ENCODE results near the gene COPZ2. TPM values are rescaled to one million over a fixed set of nuclear protein-coding genes. Genes with fewer than 3 reads are reported as not detected.
"Not testable (repeated sequence)": the region's sequence is repeated elsewhere in the genome, so short reads cannot be mapped to it uniquely, and the experiment has no call there.

COPZ2 gene
- total and polyA plus RNA-seq, 2 donors = 5.5 to 16.3 TPM

- DNase-seq (ENCODE audit: low read depth in 6 of 9, low spot score in 9 of 9) = no peak
- WGBS = 33% methylated on average over 1 of the region's 1 CpG
- no peak overlapping the region for H3K27ac ChIP-seq (ENCODE audit: low read depth in 1 of 2, low read length in 1 of 2)
- H3K9me3 ChIP-seq (ENCODE audit: control insufficient read depth in 2 of 2, insufficient read depth in 1 of 2, low read length in 1 of 2) = no peaks in the 10 kb centered on the region
- peaks cover 0 to 5% of the 10 kb centered on the region in 2 donors for H3K36me3 ChIP-seq (ENCODE audit: control insufficient read depth in 2 of 2, insufficient read depth in 2 of 2, low read length in 1 of 2)
- peaks cover 0 to 20% of the 10 kb centered on the region in 2 donors for H3K4me1 ChIP-seq (ENCODE audit: control insufficient read depth in 2 of 2, insufficient read depth in 2 of 2, low read length in 2 of 2)
- H3K4me3 ChIP-seq (ENCODE audit: low read length in 2 of 2) = no peak overlapping the region
- no peaks in the 10 kb centered on the region for H3K27me3 ChIP-seq (ENCODE audit: control insufficient read depth in 2 of 2, insufficient read depth in 1 of 2, low read length in 1 of 2)
These were observed 47.9 kb downstream of the COPZ2 start for GRCh38 chr17:47989700-47990099.

- no peak for DNase-seq (ENCODE audit: low read depth in 6 of 9, low spot score in 9 of 9)
- H3K9me3 ChIP-seq (ENCODE audit: control insufficient read depth in 2 of 2, insufficient read depth in 1 of 2, low read length in 1 of 2) = no peaks in the 10 kb centered on the region
These were observed 48.4 kb downstream of the COPZ2 start for GRCh38 chr17:47989159-47989558.

GRCh38 chr17:47988445-47988844, 49.2 kb downstream of the COPZ2 start:
- H3K4me3 ChIP-seq (ENCODE audit: low read length in 2 of 2); H3K9me3 ChIP-seq (ENCODE audit: control insufficient read depth in 2 of 2, insufficient read depth in 1 of 2, low read length in 1 of 2); DNase-seq (ENCODE audit: low read depth in 6 of 9, low spot score in 9 of 9); H3K27ac ChIP-seq (ENCODE audit: low read depth in 1 of 2, low read length in 1 of 2); H3K27me3 ChIP-seq (ENCODE audit: control insufficient read depth in 2 of 2, insufficient read depth in 1 of 2, low read length in 1 of 2): not testable (repeated sequence)
- H3K4me1 ChIP-seq (ENCODE audit: control insufficient read depth in 2 of 2, insufficient read depth in 2 of 2, low read length in 2 of 2) = peaks cover 0 to 20% of the 10 kb centered on the region in 2 donors
- peaks cover 9 to 17% of the 10 kb centered on the region in 2 donors for H3K36me3 ChIP-seq (ENCODE audit: control insufficient read depth in 2 of 2, insufficient read depth in 2 of 2, low read length in 1 of 2)
- WGBS = 100% methylated on average over 1 of the region's 1 CpG

More at GRCh38 chr17:47989159-47989558, 48.4 kb downstream of the COPZ2 start:
- Histone ChIP-seq H3K36me3 (ENCODE audit: control insufficient read depth in 2 of 2, insufficient read depth in 2 of 2, low read length in 1 of 2) (peaks cover 2 to 10% of the 10 kb centered on the region in 2 donors), H3K27ac (ENCODE audit: low read depth in 1 of 2, low read length in 1 of 2) (no peak overlapping the region), H3K4me1 (ENCODE audit: control insufficient read depth in 2 of 2, insufficient read depth in 2 of 2, low read length in 2 of 2) (peaks cover 0 to 20% of the 10 kb centered on the region in 2 donors), H3K27me3 (ENCODE audit: control insufficient read depth in 2 of 2, insufficient read depth in 1 of 2, low read length in 1 of 2) (no peaks in the 10 kb centered on the region), H3K4me3 (ENCODE audit: low read length in 2 of 2) (no peak overlapping the region)
- WGBS = 92% methylated on average over 10 of the region's 10 CpGs

GRCh38 chr17:47987240-47987835, 50.3 kb downstream of the COPZ2 start:
- WGBS = 82% methylated on average over 17 of the region's 17 CpGs
- no peak overlapping the region for H3K27ac ChIP-seq (ENCODE audit: low read depth in 1 of 2, low read length in 1 of 2)
- no peak for DNase-seq (ENCODE audit: low read depth in 6 of 9, low spot score in 9 of 9)

GRCh38 chr17:47986520-47986919, 51.1 kb downstream of the COPZ2 start:
- no peaks in the 10 kb centered on the region for H3K9me3 ChIP-seq (ENCODE audit: control insufficient read depth in 2 of 2, insufficient read depth in 1 of 2, low read length in 1 of 2)
- no peak overlapping the region for H3K4me3 ChIP-seq (ENCODE audit: low read length in 2 of 2)
- peaks cover 0 to 25% of the 10 kb centered on the region in 2 donors for H3K4me1 ChIP-seq (ENCODE audit: control insufficient read depth in 2 of 2, insufficient read depth in 2 of 2, low read length in 2 of 2)
- WGBS = 95% methylated on average over 5 of the region's 5 CpGs
- no peaks in the 10 kb centered on the region for H3K27me3 ChIP-seq (ENCODE audit: control insufficient read depth in 2 of 2, insufficient read depth in 1 of 2, low read length in 1 of 2)
- no peak overlapping the region for H3K27ac ChIP-seq (ENCODE audit: low read depth in 1 of 2, low read length in 1 of 2)
- peaks cover 28 to 34% of the 10 kb centered on the region in 2 donors for H3K36me3 ChIP-seq (ENCODE audit: control insufficient read depth in 2 of 2, insufficient read depth in 2 of 2, low read length in 1 of 2)
- no peak for DNase-seq (ENCODE audit: low read depth in 6 of 9, low spot score in 9 of 9)

More at GRCh38 chr17:47987240-47987835, 50.3 kb downstream of the COPZ2 start:
- H3K9me3 ChIP-seq (ENCODE audit: control insufficient read depth in 2 of 2, insufficient read depth in 1 of 2, low read length in 1 of 2) = no peaks in the 10 kb centered on the region
- no peaks in the 10 kb centered on the region for H3K27me3 ChIP-seq (ENCODE audit: control insufficient read depth in 2 of 2, insufficient read depth in 1 of 2, low read length in 1 of 2)
- no peak overlapping the region for H3K4me3 ChIP-seq (ENCODE audit: low read length in 2 of 2)
- peaks cover 0 to 20% of the 10 kb centered on the region in 2 donors for H3K4me1 ChIP-seq (ENCODE audit: control insufficient read depth in 2 of 2, insufficient read depth in 2 of 2, low read length in 2 of 2)
- peaks cover 20 to 28% of the 10 kb centered on the region in 2 donors for H3K36me3 ChIP-seq (ENCODE audit: control insufficient read depth in 2 of 2, insufficient read depth in 2 of 2, low read length in 1 of 2)

GRCh38 chr17:47983492-47984223, 53.9 kb downstream of the COPZ2 start:
- Histone ChIP-seq H3K4me3 (ENCODE audit: low read length in 2 of 2) (no peak overlapping the region), H3K36me3 (ENCODE audit: control insufficient read depth in 2 of 2, insufficient read depth in 2 of 2, low read length in 1 of 2) (peaks cover 56 to 57% of the 10 kb centered on the region in 2 donors), H3K27ac (ENCODE audit: low read depth in 1 of 2, low read length in 1 of 2) (no peak overlapping the region), H3K4me1 (ENCODE audit: control insufficient read depth in 2 of 2, insufficient read depth in 2 of 2, low read length in 2 of 2) (peaks cover 0 to 16% of the 10 kb centered on the region in 2 donors), H3K9me3 (ENCODE audit: control insufficient read depth in 2 of 2, insufficient read depth in 1 of 2, low read length in 1 of 2) (no peaks in the 10 kb centered on the region), H3K27me3 (ENCODE audit: control insufficient read depth in 2 of 2, insufficient read depth in 1 of 2, low read length in 1 of 2) (no peaks in the 10 kb centered on the region)
- WGBS = 91% methylated on average over 11 of the region's 11 CpGs
- no peak for DNase-seq (ENCODE audit: low read depth in 6 of 9, low spot score in 9 of 9)

- peaks cover 61 to 63% of the 10 kb centered on the region in 2 donors for H3K36me3 ChIP-seq (ENCODE audit: control insufficient read depth in 2 of 2, insufficient read depth in 2 of 2, low read length in 1 of 2)
- no peaks in the 10 kb centered on the region for H3K27me3 ChIP-seq (ENCODE audit: control insufficient read depth in 2 of 2, insufficient read depth in 1 of 2, low read length in 1 of 2)
- whole genome bisulfite sequencing = 68% methylated on average over 9 of the region's 9 CpGs
- H3K27ac ChIP-seq (ENCODE audit: low read depth in 1 of 2, low read length in 1 of 2) = no peak overlapping the region
- DNase-seq (ENCODE audit: low read depth in 6 of 9, low spot score in 9 of 9) = no peak
- peaks cover 0 to 21% of the 10 kb centered on the region in 2 donors for H3K4me1 ChIP-seq (ENCODE audit: control insufficient read depth in 2 of 2, insufficient read depth in 2 of 2, low read length in 2 of 2)
- H3K9me3 ChIP-seq (ENCODE audit: control insufficient read depth in 2 of 2, insufficient read depth in 1 of 2, low read length in 1 of 2) = no peaks in the 10 kb centered on the region
- no peak overlapping the region for H3K4me3 ChIP-seq (ENCODE audit: low read length in 2 of 2)
These were observed 54.8 kb downstream of the COPZ2 start for GRCh38 chr17:47982645-47983390.

GRCh38 chr17:47982091-47982617, 55.4 kb downstream of the COPZ2 start:
- H3K36me3 ChIP-seq (ENCODE audit: control insufficient read depth in 2 of 2, insufficient read depth in 2 of 2, low read length in 1 of 2) = peaks cover 67 to 69% of the 10 kb centered on the region in 2 donors
- no peak overlapping the region for H3K27ac ChIP-seq (ENCODE audit: low read depth in 1 of 2, low read length in 1 of 2)

More at GRCh38 chr17:47982091-47982617, 55.4 kb downstream of the COPZ2 start:
- no peak for DNase-seq (ENCODE audit: low read depth in 6 of 9, low spot score in 9 of 9)
- 89% methylated on average over 14 of the region's 14 CpGs for WGBS
- no peaks in the 10 kb centered on the region for H3K27me3 ChIP-seq (ENCODE audit: control insufficient read depth in 2 of 2, insufficient read depth in 1 of 2, low read length in 1 of 2)
- peaks cover 0 to 26% of the 10 kb centered on the region in 2 donors for H3K4me1 ChIP-seq (ENCODE audit: control insufficient read depth in 2 of 2, insufficient read depth in 2 of 2, low read length in 2 of 2)
- no peaks in the 10 kb centered on the region for H3K9me3 ChIP-seq (ENCODE audit: control insufficient read depth in 2 of 2, insufficient read depth in 1 of 2, low read length in 1 of 2)
- H3K4me3 ChIP-seq (ENCODE audit: low read length in 2 of 2) = no peak overlapping the region
